ENCODE results near the gene PVALEF.

PVALEF gene

DNA sequence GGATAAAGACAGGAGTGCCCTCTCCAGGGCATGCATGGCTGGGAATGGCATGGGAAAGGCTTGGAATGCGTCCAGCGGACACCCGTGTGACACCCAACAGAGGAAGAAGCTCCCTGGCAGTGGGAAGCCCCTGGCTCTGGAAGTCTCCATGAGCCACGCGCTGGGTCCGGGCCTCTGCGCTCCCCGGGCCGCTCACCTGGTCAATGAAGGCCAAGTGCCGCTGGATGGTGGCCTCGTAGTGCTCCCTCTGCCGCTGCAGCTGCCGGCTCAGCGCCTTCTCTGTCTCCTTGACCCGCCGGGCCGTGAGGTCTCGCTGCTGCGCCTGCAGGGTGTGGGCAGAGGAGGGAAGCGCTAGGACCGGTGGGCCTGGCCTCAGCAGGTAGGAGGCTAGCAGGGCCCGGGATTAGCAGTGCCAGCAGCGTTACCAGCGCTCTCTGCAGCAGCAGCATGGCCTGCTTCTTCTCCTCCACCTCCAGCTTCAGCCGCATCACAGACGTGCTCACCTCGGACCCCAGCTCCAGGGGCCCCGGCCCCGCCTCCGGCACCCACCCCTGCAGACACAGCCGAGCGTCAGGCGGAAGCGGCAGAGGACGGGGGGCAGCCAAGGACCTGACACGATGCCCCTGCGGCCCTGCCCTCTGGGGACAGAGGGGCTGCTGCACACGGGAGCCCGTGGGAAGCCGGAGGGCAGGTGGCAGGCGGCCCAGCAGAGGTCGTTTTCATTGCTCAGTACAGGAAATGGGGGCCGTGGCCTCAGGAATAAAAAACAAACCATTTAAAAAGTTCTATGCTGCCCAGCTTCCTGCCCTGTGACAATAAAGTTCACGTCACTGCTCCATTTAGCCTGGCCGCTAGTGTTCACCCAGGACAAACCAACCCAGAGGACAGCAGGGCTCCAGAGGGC lies 31.4 kb downstream of the PVALEF start:
- no peak for DNase-seq (ENCODE audit: low spot score)

DNA sequence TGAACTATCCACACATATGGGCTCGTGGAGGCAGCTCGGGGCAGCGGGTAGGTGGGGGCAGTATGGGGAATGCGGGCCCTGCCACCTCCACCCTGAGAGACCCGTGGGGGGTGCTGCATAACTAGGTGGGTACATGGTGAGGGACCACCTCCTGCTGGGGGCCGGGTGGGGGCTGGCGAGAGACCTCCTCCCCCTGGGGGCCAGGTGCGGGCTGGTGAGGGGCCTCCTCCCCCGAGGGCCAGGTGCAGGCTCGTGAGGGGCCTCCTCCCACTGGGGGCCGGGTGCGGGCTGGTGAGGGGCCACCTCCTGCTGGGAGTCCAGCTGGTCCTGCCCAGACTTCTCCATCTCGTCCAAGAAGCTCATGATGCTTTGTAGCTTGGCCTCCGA lies 32.1 kb downstream of the PVALEF start:
- no peak for DNase-seq (ENCODE audit: low spot score)

DNA sequence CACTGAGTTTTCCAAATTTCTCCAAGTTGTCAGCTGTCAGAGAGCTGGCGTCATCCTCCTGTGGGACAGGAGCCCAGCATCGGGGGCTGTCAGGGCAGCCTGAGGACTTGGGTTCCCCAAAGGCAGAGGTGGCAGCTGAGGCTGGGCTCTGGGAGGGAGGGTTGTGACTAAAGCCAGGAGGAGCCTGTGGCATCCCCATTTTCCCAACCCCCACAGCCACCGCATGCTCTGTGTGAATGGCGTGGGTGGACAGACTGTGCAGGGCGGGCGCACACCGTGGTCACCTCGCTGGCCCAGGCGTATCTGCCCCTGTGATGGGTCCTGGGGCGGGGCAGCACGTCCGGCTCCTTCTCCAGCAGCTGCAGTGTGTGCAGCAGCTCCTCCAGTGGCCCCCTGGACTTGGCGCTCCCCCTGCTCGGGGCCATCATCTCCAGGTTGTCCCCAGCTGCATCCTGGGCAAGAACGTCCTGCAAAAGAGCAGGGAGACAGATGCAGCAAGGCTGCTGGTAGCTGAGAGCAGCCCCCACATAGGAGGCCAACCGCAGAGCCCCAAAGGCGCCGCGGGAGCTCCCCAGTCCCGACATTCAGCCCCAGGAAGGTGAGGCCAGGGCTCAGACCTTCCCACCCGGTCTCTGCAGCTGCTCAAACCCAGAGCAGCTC lies 32.7 kb downstream of the PVALEF start:
- DNase-seq (ENCODE audit: low spot score): no peak

DNA sequence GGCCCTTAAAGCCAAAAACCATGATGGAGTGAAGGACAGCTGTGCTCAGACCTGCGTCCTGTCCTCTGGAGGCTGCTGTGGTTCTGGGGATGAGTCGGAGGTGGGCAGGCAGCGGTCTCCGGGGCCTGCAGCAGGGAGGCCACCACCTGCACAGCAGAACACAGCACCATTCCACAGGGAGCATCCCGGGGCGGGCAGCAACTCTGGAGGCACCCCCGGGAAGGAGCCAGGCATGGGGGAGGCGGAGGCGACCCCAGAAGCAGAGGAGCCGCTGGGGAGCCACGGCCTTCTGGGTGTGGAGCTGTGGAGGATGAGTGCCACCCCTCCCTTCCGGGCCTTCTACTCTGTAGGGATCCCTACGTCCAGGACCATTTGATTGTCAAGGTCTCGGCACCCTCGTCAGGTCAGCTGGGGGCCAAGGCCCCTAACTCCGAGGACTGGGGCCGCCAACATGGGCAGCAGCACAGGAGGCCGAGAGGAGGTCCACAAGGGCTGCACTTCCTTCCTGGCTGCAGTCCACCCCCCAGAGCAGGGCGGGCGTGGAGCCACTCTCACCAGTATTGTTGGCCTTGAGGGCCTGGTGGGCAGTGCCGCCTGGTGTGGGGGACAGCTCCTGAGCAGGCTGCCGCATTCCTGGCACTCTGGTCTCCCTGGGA lies 33.6 kb downstream of the PVALEF start:
- no peak for DNase-seq (ENCODE audit: low spot score)

DNA sequence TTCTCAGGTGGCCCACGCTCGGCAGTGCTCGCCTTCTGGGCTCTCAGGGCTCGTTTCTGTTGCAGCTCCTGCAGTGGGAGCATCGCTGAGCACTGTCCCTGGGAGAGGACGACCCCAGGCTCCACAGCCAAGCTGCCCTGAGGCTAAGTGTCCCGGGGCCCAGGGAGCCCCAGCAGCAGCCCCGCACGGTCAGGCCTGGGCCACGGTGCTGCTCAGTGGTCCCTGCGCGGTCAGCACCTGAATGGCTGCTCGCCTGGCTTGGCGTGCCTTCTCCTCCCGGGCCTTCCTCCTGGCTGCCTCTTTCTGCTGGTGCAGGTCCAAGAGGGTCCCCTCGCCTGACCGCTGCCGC lies 34.1 kb downstream of the PVALEF start:
- DNase-seq (ENCODE audit: low spot score): no peak

DNA sequence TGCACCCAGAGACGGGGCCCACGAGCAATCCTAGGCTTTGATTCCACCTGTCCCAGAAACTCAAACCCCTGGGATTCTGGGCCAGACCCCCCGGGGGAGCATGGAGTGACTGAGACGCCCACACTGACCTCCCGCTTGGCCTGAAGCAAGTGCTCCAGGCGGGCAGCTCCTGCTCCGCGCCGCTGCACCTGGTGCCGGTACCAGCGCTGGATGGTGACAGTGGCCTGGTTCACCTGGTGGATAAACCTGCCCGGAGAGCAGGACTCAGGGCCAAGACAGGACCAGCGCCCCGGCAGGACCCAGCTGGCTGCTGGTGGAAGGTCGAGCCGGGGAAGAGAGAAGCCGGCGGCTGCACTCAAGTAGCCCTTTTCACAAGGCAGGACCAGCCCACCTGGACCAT lies 34.9 kb downstream of the PVALEF start:
- DNase-seq (ENCODE audit: low spot score): no peak

DNA sequence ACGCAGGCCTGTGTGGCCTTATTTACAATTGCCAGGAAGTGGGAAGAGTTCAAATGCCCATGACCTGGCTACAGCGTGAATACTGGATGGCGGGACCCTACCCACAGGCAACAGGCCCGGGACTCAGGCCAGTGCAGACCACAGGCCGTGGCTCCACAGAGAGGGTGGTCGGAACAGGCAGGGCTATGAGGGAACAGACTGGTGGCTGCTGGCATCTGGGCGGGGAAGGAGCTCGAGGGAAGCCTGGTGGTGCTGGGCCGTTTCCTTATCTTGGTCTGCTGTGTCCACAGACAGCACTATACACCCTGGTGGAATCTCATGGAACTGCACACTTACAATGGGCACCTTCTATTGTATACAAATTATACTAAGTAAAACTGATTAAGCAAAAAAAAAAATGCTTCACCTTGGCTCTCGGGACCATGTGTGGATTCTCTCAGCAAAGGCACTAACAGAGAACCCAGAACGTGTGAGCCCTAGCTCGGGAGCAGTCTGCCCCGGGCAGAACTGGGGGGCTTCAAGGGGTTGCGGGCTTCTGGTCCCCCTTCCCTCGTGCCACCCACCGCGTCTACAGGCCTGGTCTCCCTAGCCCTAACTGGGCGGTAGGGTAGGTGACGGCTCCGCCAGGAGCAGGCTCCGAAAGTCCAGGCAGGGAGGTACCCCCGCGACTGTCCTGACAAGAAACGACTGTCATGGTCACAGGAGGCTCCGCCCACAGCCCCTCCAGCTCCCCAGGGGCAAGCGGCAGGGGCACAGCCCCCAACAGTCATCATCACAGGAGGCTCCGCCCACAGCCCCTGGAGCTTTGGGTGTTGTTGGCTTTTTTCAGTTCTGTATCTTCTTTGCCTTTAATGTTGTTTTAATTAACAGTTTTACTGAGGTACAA lies 35.6 kb downstream of the PVALEF start:
- peak; percentile 81 for DNase-seq (ENCODE audit: low spot score)

DNA sequence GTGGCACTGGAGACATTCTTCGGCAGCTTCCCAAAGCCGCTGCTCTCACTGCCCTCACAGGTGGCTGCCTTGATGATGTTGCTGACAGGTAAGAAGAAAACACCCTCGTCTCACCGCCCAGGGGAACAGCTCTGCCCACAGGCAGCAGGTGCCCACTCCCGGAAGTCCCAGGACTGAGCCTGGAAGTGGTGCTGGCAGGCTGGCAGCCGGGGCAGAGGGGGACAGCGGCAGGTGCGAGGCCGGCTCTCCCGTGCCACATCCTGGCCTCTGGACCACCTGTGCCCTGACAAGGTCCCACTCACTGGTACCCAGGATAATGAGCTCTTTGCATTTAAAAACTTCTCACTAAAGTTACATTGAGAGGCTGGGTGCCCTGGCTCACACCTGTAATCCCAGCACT lies 37.0 kb downstream of the PVALEF start:
- no peak for DNase-seq (ENCODE audit: low spot score)

DNA sequence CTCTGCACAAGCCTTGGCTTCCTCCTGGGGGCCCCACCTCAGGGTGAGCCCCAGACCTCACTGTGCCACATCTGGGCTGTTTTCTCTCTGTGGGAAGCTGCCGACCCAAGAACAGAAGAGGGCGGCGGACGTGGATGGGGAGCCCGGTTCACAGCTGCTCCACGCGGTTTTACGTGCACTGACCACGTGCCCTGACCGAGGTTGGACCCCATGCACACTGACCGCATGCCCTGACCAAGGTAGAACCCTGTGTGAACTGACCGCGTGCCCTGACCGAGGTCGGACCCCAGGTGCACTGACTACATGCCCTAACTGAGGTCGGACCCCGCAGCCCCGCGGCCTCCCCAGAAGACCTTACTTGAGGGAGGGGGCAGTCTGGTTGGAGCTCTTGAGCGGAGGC lies 37.8 kb downstream of the PVALEF start:
- no peak for DNase-seq (ENCODE audit: low spot score)

DNA sequence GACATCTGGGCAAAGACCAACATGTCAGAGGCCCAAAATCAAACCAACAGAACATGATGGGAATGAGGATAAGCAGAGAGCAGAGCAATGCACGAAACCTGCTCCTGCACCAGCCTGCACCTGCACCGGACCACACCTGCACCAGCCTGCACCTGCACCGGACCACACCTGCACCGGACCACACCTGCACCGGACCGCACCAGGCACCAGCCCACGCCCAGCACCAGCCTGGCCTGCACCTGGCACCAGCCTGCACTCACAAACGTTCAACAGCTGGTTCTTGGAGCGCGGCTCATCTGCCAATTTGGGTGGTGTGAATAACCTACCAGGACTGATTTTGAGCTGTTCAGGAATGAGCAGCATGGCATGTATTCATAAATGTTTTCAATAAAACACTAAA lies 39.3 kb downstream of the PVALEF start:
- DNase-seq (ENCODE audit: low spot score): no peak

DNA sequence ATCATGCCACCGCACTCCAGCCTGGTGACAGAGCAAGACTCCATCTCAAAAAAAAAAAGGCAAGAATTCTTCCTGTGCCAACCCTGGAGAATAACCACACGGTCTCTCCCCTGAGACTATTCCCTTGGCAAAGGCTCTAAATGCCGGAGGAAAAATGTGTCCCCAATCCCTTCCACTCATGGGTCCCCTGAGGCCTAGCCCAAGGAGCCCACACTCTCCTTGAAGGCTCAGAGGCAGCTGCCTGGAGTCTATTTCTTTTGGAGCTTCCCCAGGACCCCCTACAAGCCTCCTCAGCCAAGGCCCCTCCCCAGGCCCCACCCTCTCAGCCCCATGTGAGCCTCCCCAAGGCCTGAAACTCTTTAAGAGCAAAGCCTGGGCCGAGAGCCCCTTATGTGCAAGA lies 40.9 kb downstream of the PVALEF start:
- DNase-seq (ENCODE audit: low spot score): no peak

DNA sequence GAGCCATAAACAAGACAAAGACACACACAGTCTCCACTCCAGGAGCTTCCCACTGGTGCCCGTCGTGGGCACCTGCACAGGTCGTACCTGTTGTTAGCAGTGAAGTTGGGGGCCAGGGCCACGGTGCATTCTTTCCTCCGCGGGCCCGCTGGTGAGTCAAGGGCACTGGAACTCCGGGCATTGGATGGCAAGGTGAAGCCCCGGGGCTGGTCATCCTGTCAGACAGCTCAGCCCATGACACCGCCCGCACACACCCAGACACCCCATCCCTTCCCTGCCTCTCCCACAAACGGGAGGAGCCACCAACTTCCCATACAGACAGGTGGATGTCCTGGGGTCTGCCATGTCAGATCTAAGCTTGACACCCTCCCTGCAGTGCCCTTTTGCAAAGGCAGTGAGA lies 41.4 kb downstream of the PVALEF start:
- no peak for DNase-seq (ENCODE audit: low spot score)

DNA sequence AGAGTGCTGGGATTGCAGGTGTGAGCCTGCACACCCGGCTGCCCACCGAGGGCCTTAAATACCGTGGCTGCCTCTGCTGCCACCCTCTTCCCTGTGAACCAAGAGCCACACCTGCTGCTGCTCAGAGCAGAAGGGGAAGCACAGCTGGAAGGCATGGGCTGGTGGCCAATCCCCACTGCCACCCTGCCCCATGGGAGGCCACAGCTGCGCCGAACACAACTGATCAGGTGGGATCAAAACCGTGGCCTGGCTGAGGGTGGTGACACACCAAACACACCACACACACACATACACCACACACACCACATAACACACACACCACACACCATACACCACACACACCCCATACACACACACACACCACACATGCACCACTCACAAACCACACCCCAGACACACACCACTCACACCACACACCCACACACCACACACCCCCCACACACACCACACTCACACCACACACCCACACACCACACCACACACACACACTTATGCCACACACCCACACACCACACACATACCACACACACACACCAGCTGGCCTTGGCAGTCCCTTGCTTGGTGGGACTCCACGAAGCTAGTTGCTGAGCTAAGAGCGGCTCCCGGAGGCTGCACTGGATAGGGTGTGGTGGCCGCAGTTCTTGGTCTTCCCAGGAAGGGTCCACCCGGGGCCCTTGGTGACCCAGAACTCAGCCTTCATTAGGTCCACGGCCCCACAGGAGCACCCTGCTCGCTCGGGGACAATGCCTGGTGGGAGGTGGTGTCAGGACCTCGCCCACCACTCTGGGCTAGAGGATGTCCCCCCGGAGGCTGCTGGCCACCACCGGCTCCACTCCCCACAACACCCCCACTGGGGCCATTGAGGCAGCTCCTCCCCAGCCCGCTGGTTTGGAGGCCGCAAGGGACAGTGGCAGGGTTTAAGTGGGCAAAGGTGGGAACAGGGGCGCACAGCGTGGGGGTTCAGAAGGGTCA lies 42.6 kb downstream of the PVALEF start:
- DNase-seq (ENCODE audit: low spot score): no peak

DNA sequence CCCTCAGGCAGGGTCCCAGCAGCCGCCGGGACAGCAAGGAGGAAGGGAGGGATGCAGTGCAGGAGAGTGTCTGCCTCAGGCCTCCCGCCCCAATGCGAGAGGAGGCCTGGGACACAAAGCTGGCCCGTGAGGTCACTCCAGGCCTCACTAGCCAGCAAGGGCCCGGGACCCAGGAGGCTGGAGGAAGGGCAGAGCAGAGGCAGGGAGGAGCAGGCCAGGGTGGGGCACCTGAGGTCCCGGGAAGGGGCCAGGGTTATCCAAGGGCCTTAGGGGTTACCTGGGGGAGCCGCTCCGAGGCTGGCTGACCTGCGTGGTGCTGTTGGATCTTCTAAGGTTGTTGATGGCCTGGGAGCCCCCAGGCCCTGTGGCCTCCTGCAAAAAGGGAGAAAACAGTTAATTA lies 43.3 kb downstream of the PVALEF start:
- no peak for DNase-seq (ENCODE audit: low spot score)

DNA sequence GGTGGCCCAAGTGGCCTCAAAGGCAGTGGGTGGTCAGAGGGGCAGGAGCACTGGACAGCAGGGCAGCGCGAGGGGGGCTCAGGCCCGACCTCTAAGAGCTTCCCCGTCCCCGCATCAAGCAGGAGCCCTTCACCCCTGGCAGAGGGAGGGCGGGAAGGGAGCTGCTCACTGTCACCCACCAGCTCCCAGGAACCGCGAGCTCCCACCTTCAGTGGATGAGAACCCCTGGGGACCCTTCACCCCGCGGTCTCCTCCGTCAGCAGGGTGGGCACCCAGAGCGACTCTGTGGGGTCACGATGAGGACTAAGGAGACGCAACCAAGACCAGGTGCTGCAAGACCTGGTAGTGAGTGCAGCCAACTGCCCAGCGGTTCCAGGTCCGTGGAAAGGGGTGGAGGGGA lies 43.8 kb downstream of the PVALEF start:
- DNase-seq (ENCODE audit: low spot score): no peak

DNA sequence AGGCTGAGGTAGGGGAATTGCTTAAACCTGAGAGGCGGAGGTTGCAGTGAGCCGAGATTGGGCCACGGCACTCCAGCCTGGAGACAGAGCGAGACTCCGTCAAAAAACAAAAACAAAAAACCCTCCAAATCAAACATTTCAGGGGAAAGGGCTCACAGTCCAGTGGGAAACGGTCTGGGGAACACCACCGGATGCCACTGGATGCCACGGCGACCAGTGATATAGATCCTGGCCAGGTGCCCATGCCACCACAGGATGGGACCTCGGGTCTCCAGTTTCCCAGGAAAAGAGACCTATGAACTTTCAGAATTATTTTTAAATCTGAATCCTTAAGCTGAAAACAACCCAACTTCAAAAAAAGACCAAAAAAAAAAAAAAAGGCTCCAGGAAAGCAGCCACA lies 45.2 kb downstream of the PVALEF start:
- DNase-seq (ENCODE audit: low spot score): no peak

DNA sequence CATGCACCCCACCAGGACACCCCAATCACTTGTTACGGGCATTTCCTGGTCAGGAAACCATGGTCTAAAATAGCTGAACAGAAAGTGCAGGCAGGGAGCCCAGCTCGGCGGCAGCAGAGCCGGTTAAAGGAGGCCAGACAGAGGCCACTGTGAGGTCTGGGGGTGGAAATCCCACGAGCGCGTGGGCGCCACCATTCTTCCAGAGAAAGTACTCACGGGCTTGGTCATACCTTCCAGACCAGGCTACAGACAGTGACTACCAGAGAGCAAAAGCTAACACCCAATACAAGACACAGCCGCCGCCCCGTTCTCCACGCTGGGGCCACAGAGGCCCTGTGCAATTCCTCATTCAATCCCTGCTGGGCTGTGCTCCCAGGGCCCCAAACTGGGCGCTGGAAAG lies 45.6 kb downstream of the PVALEF start:
- DNase-seq (ENCODE audit: low spot score): no peak

DNA sequence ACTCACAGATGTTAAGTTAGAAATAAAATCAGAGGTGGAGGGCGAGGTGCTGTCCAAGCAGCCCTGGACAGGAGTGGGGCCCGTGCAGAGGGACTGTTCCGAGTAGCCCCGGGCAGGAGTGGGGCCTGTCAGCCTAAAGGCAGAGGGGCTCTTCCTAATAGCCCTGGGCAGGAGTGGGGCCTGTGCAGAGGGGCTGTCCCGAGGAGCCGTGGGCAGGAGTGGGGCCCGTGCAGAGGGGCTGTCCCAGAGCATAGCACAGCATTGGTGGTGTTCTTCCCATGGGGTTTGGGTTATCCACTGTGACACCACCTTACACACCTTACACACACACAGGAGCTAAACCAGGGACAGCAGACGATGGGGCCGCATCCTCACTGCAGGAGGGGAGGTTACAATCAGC lies 47.1 kb downstream of the PVALEF start:
- DNase-seq (ENCODE audit: low spot score): no peak

DNA sequence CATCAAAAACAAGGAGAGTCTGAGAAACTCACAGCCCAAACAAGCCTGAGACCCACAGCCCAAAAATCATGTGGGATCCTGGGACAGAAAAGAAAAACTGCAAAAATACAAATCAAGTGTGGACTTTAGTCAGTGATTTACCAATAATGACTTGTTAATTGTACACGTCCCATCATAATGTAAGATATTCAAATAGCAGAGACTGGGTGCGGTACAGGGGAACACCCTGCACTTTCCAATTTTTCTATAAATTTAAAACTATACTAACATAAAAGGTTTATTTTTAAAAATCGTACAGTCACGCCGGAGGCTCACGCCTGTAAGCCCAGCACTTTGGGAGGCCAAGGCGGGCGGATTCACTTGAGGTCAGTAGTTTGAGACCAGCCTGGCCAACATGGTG lies 48.7 kb downstream of the PVALEF start:
- DNase-seq (ENCODE audit: low spot score): no peak

DNA sequence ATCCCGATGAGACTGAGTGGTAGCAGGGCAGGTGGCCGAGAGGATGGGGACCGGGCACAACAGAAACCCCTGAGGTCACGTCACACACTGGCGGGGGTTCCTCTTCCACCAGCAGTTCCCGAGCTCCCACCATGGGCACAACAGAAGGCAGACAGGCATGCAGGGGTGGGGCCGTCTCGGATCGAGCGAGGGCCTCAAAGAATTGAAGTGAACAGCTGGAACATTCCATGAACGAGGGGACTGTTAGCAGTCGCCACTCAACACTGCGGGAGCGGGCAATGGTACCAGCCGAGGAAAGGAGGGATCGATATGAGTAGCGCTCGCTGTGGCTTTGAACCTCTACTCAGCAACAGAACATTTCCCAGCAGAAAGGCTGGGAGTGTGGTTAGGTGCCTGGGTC lies 52.2 kb downstream of the PVALEF start:
- no peak for DNase-seq (ENCODE audit: low spot score)

DNA sequence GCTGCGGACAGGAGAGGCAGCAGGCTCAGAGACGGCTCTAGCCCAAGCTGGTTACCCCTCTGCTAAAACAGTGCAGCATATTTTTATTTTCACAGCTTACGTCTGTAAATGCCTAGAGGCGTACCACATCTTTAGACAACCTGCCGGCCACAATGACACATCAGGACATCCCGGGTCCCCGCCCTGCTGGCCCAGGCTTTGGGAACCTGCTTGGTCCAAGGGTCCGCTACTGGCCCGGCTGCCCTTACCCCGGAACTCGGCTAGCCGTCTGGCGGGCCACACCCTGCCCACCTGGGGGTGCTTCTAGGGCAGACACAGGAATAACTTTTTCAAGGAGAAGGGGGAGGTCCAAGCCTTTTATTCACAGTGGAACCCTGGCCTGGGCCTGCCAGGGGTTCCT lies 53.2 kb downstream of the PVALEF start:
- DNase-seq (ENCODE audit: low spot score): no peak
